GM23248 (cell line): Measurements from ENCODE around the gene TMEM95.

ENCODE experiments used
- EZH2 ChIP-seq: fragments of 200-600 bp; sonication (generic); IDR thresholded peaks from 2 replicates; pipeline ENCODE4 v1.6.1; 2018; ENCODE audit warnings: antibody characterized with exemption, mild to moderate bottlenecking; ENCODE audit not compliant: insufficient read depth, poor library complexity, severe bottlenecking
- EZH2phosphoT487 ChIP-seq: fragments of 200-600 bp; sonication (generic); IDR thresholded peaks from 2 replicates; pipeline ENCODE4 v1.6.1; 2018; ENCODE audit warnings: antibody characterized with exemption, moderate library complexity, mild to moderate bottlenecking, low read depth; ENCODE audit not compliant: insufficient read depth

- TF ChIP-seq EZH2phosphoT487 (no peak), EZH2 (no peak)
Observed at GRCh38 chr17:7369825-7370224, 14.9 kb downstream of the TMEM95 start.
